GM12878 (cell line): ENCODE results near the gene C3.

Experiments used
- ATF7 ChIP-seq: fragments of 450-650 bp; IDR thresholded peaks from 2 replicates; pipeline ENCODE4 v1.6.1; 2016; ENCODE audit warnings: low read depth, mild to moderate bottlenecking
- CREB1 ChIP-seq: IDR thresholded peaks from 2 replicates; pipeline ENCODE4 v1.6.1; 2012; ENCODE audit warnings: low read depth, mild to moderate bottlenecking, inconsistent platforms
- CTCF ChIP-seq, 3 experiments: IDR thresholded peaks in 2 of 3; conservative IDR thresholded peaks in 1 of 3; 2 replicates each; pipeline ENCODE4 v1.5.1; 2011; ENCODE audit warnings: low read depth in 3 of 3, low read length in 3 of 3, mild to moderate bottlenecking in 3 of 3, control low read depth in 2 of 3, moderate library complexity in 2 of 3, inconsistent platforms in 1 of 3, mixed read lengths in 1 of 3; ENCODE audit not compliant: control insufficient read depth in 2 of 3, insufficient read depth in 1 of 3; ENCODE audit errors: extremely low read depth in 1 of 3
- ESRRA ChIP-seq: IDR thresholded peaks from 2 replicates; pipeline ENCODE4 v1.6.1; 2012; ENCODE audit warnings: mild to moderate bottlenecking, low read length, improper control_type of control experiment
- NFYB ChIP-seq: IDR thresholded peaks from 2 replicates; pipeline ENCODE4 v1.6.1; 2011; ENCODE audit warnings: low read depth, mild to moderate bottlenecking, low read length, improper control_type of control experiment, moderate library complexity; ENCODE audit not compliant: insufficient read depth
- POLR2A ChIP-seq: IDR thresholded peaks from 2 replicates; pipeline ENCODE4 v1.6.1; 2011; ENCODE audit warnings: low read depth, mild to moderate bottlenecking, low read length
- POU2F2 ChIP-seq: IDR thresholded peaks from 3 replicates; pipeline ENCODE4 v1.6.1; 2011; ENCODE audit warnings: low read depth, mild to moderate bottlenecking, low read length, borderline replicate concordance
- SIN3A ChIP-seq: IDR thresholded peaks from 2 replicates; pipeline ENCODE4 v1.6.1; 2012; ENCODE audit warnings: low read depth, low read length, improper control_type of control experiment
- SREBF1 ChIP-seq: IDR thresholded peaks from 2 replicates; pipeline ENCODE4 v1.6.1; 2012; ENCODE audit warnings: mild to moderate bottlenecking, low read length
- SREBF2 ChIP-seq: IDR thresholded peaks from 2 replicates; pipeline ENCODE4 v1.6.1; 2012; ENCODE audit warnings: mild to moderate bottlenecking, low read length
- TAF1 ChIP-seq: IDR thresholded peaks from 2 replicates; pipeline ENCODE4 v1.6.1; 2011; ENCODE audit warnings: mild to moderate bottlenecking, low read depth, low read length, borderline replicate concordance
- ZNF24 ChIP-seq: fragments of 450-650 bp; IDR thresholded peaks from 2 replicates; pipeline ENCODE4 v1.6.1; 2017; ENCODE audit warnings: antibody characterized with exemption, mild to moderate bottlenecking
- TF ChIP-seq, protein P1 (sequence below): IDR thresholded peaks from 2 replicates; pipeline ENCODE4 v1.6.1; 2012; ENCODE audit warnings: low read depth, low read length, improper control_type of control experiment
- TF ChIP-seq, protein P2 (sequence below): fragments of 450-650 bp; formaldehyde crosslinking; IDR thresholded peaks from 2 replicates; pipeline ENCODE4 v1.5.0; 2022; ENCODE audit warnings: mild to moderate bottlenecking, missing genetic modification characterization

GRCh38 chr19:6700586-6701316, 19.7 kb downstream of the C3 start:
- TF ChIP-seq ATF7 (no peak), CTCF (IDR thresholded peaks at IDR 0.05 in 2 of 3, conservative IDR thresholded peaks at IDR 0.05 in 1 of 3; ENCODE audit: control insufficient read depth in 2 of 3, extremely low read depth in 1 of 3, insufficient read depth in 1 of 3, low read depth in 3 of 3, low read length in 3 of 3) (no peak), CREB1 (no peak), ESRRA (no peak), ZNF24 (no peak), POLR2A (no peak), SREBF1 (no peak), POU2F2 (no peak), TAF1 (no peak), SREBF2 (no peak), NFYB (no peak), SIN3A (no peak)
- TF ChIP-seq, protein P1, sequence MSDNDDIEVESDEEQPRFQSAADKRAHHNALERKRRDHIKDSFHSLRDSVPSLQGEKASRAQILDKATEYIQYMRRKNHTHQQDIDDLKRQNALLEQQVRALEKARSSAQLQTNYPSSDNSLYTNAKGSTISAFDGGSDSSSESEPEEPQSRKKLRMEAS: no peak
- TF ChIP-seq, protein P2, sequence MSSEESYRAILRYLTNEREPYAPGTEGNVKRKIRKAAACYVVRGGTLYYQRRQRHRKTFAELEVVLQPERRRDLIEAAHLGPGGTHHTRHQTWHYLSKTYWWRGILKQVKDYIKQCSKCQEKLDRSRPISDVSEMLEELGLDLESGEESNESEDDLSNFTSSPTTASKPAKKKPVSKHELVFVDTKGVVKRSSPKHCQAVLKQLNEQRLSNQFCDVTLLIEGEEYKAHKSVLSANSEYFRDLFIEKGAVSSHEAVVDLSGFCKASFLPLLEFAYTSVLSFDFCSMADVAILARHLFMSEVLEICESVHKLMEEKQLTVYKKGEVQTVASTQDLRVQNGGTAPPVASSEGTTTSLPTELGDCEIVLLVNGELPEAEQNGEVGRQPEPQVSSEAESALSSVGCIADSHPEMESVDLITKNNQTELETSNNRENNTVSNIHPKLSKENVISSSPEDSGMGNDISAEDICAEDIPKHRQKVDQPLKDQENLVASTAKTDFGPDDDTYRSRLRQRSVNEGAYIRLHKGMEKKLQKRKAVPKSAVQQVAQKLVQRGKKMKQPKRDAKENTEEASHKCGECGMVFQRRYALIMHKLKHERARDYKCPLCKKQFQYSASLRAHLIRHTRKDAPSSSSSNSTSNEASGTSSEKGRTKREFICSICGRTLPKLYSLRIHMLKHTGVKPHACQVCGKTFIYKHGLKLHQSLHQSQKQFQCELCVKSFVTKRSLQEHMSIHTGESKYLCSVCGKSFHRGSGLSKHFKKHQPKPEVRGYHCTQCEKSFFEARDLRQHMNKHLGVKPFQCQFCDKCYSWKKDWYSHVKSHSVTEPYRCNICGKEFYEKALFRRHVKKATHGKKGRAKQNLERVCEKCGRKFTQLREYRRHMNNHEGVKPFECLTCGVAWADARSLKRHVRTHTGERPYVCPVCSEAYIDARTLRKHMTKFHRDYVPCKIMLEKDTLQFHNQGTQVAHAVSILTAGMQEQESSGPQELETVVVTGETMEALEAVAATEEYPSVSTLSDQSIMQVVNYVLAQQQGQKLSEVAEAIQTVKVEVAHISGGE: no peak
